ENCODE results near the gene ZNF324B. TPM values are rescaled to one million over a fixed set of nuclear protein-coding genes. Genes with fewer than 3 reads are reported as not detected.

Gene ZNF324B
- total and polyA plus RNA-seq, 10 of the 15 experiments (the other 5 are each of a cell fraction or from before 2014, with no cell fraction given), result 0.11 to 12.8 (median 4.0) TPM

- TF ChIP-seq NR2F1 (conservative IDR thresholded peaks at IDR 0.05) (no peak; the same call in 1 of the 2 replicates), HDAC6 (IDR thresholded peaks at IDR 0.05; ENCODE audit: unreplicated experiment) (no peak), SIX5 (IDR thresholded peaks at IDR 0.05; ENCODE audit: low read depth, low read length, severe bottlenecking) (peak; percentile 75), MEF2A (IDR thresholded peaks at IDR 0.05; ENCODE audit: insufficient read depth, low read depth, low read length) (no peak), GATAD2B (conservative IDR thresholded peaks at IDR 0.05; ENCODE audit: low read depth) (peak; percentile 51), ATF2 (IDR thresholded peaks at IDR 0.05; ENCODE audit: low read length) (no peak), BCLAF1 (IDR thresholded peaks at IDR 0.05) (no peak), ZNF217 (IDR thresholded peaks at IDR 0.05) (no peak), REST (IDR thresholded peaks at IDR 0.05; ENCODE audit: low read depth, low read length) (no peak), RCOR1 (conservative IDR thresholded peaks at IDR 0.05; ENCODE audit: low read depth, low read length) (no peak), TBL1XR1 (IDR thresholded peaks at IDR 0.05; ENCODE audit: low read depth, low read length) (0 out of 2 replicates have a peak, but pooled peaks have one; percentile 57), DPF2 (IDR thresholded peaks at IDR 0.05) (peak; percentile 72; the same call in 1 of the 2 replicates), PRDM15 (CRISPR knock-in tag; IDR thresholded peaks at IDR 0.05) (no peak), RFX5 (IDR thresholded peaks at IDR 0.05; ENCODE audit: low read depth, low read length) (0 out of 2 replicates have a peak, but pooled peaks have one; percentile 32), SRF (IDR thresholded peaks at IDR 0.05; ENCODE audit: low read depth in 2 of 2, low read length in 2 of 2) (no peak), NFYA (IDR thresholded peaks at IDR 0.05; ENCODE audit: borderline replicate concordance, low read depth, low read length) (no peak), ETV6 (conservative IDR thresholded peaks at IDR 0.05 in 1 of 2, IDR thresholded peaks at IDR 0.05 in 1 of 2; ENCODE audit: borderline replicate concordance in 1 of 2, low read depth in 1 of 2) (no peak)
These were observed 15.6 kb downstream of the ZNF324B start, which contains the start of gene ZNF324 (continued) for GRCh38 chr19:58466760-58467589.
